Calu3 (cell line): Measurements from ENCODE around the gene COL4A2. TPM values are rescaled to one million over a fixed set of nuclear protein-coding genes. Genes with fewer than 3 reads are reported as not detected.

Experiments used
- BruUV-seq: library from RNA; stranded (reverse); fragments of 400-500 nt; replicated peaks from 2 replicates; lab custom pipeline; 2021; lab: Mats Ljungman, UMichigan
- CTCF ChIA-PET: fragments of 300-600 bp; sonication (Branson Sonifier 250); formaldehyde crosslinking; loops from one replicate; lab custom pipeline; 2022; ENCODE audit warnings: antibody characterized with exemption; lab: Charles Lee
- DNase-seq: peaks from one replicate; pipeline ENCODE4 v3.0.0; 2022
- H3K27ac Mint-ChIP-seq: one replicate; pipeline ENCODE4 v1.8.0; 2022; ENCODE audit warnings: mixed read lengths; ENCODE audit not compliant: unreplicated experiment
- H3K27me3 Mint-ChIP-seq: one replicate; pipeline ENCODE4 v1.8.0; 2022; ENCODE audit warnings: mixed read lengths; ENCODE audit not compliant: unreplicated experiment
- H3K36me3 Mint-ChIP-seq: one replicate; pipeline ENCODE4 v1.8.0; 2022; ENCODE audit warnings: mild to moderate bottlenecking, moderate library complexity, mixed read lengths; ENCODE audit not compliant: insufficient read depth, unreplicated experiment
- H3K4me1 Mint-ChIP-seq: one replicate; pipeline ENCODE4 v1.8.0; 2022; ENCODE audit warnings: mild to moderate bottlenecking, low read depth, mixed read lengths; ENCODE audit not compliant: unreplicated experiment
- H3K4me3 Mint-ChIP-seq: one replicate; pipeline ENCODE4 v1.8.0; 2022; ENCODE audit warnings: mild to moderate bottlenecking, low read depth, moderate library complexity, mixed read lengths; ENCODE audit not compliant: unreplicated experiment
- H3K9me3 Mint-ChIP-seq: one replicate; pipeline ENCODE4 v1.8.0; 2022; ENCODE audit warnings: low read depth, mixed read lengths; ENCODE audit not compliant: unreplicated experiment
- intact Hi-C: fragments of 100-400 bp; cut with micrococcal nuclease; formaldehyde crosslinking; loops from one replicate; pipeline ENCODE4 v1.10.0; 2022; ENCODE audit not compliant: unreplicated experiment
- total RNA-seq: library from RNA; stranded (reverse); gene quantifications from 2 replicates; pipeline ENCODE4 v1.2.3, GENCODE V29; 2022
- TF ChIP-seq, protein P1 (sequence below): fragments of 200-600 bp; IDR thresholded peaks from one replicate; pipeline ENCODE4 v1.8.0; 2022; ENCODE audit warnings: antibody characterized with exemption; ENCODE audit not compliant: unreplicated experiment

Gene COL4A2
- total RNA-seq, 1 experiment from 2014 or later: 0.42 TPM

DNA sequence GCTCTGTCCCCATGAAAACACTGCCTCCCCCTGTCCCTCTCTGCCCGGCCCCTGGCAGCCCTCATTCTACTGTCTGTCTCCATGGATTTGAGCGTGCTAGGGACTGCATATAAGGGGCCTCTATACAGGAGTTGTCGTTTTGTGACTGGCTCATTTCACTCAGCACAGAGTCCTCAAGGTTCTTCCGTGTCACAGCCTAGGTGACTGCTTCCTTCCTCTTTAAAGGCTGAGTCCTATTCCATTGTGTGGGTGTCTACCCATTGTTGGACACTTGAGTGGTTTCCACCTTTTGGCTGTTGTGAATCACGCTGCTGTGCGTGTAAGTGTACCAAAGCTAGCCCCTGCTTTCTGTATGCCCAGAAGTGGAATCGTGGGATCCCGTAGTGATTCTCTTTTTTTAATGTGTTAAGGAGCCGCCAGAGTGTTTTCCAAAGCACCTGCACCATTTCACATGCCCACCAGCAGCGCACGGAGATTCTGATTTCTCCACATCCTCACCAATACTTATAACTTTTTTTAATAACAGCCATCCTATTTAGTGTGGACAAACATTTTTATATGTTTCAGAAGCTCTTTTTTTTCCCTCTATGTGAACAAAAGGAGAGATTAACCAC lies 116.7 kb downstream of the COL4A2 start:
- Mint-ChIP-seq H3K4me1 (no peaks in the 10 kb centered on the region), H3K36me3 (peaks cover 4% of the 10 kb centered on the region), H3K4me3 (no peak overlapping the region), H3K27ac (no peak overlapping the region), H3K27me3 (no peaks in the 10 kb centered on the region), H3K9me3 (no peaks in the 10 kb centered on the region)
- CTCF ChIA-PET: no interaction called here
- TF ChIP-seq, protein P1, sequence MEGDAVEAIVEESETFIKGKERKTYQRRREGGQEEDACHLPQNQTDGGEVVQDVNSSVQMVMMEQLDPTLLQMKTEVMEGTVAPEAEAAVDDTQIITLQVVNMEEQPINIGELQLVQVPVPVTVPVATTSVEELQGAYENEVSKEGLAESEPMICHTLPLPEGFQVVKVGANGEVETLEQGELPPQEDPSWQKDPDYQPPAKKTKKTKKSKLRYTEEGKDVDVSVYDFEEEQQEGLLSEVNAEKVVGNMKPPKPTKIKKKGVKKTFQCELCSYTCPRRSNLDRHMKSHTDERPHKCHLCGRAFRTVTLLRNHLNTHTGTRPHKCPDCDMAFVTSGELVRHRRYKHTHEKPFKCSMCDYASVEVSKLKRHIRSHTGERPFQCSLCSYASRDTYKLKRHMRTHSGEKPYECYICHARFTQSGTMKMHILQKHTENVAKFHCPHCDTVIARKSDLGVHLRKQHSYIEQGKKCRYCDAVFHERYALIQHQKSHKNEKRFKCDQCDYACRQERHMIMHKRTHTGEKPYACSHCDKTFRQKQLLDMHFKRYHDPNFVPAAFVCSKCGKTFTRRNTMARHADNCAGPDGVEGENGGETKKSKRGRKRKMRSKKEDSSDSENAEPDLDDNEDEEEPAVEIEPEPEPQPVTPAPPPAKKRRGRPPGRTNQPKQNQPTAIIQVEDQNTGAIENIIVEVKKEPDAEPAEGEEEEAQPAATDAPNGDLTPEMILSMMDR: no peak
- intact Hi-C loops: no loop called here
- BruUV-seq: no TSS peak
- DNase-seq: no peak

DNA sequence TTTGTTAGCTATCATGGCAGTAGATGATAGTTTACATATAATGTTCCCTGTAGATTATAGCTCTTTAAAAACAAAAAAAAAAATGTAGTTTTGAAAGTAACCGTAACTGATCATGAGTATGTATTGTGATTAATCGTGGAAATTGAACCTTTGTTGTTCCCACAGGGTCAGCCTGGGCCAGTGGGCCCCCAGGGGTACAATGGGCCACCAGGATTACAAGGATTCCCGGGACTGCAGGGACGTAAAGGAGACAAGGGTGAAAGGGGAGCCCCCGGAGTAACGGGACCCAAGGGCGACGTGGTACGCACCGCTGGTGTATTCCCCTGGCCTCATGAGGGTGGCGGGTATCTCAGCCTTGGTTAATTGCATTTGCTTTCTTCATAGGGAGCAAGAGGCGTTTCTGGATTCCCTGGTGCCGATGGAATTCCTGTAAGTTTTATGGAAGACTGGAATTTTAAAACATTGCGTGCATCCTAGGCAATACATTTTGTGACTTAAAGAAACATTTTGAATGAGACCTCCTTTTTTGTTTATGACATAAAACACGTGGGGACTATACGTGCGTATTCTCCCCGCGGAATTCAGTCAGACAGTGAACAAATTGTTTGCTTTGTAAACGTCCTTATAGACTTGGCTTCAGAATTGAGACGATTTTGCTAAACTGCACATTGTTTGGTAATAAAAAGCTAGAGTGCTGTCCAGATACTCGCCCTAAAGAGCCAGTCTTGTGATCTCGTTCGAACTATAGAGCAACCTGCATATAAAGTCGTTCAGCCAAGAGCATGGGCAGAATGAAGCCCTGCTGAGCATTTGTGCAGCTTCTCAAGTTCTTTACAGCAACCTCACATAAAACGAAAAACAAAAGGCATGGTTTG lies 117.7 kb downstream of the COL4A2 start:
- Mint-ChIP-seq H3K27me3 (no peaks in the 10 kb centered on the region), H3K9me3 (no peaks in the 10 kb centered on the region), H3K4me1 (no peaks in the 10 kb centered on the region), H3K27ac (no peak overlapping the region), H3K4me3 (no peak overlapping the region), H3K36me3 (no peaks in the 10 kb centered on the region)
- no TSS peak for BruUV-seq
- TF ChIP-seq, protein P1: no peak
- intact Hi-C loops: no loop called here
- CTCF ChIA-PET: no interaction called here
- no peak for DNase-seq

DNA sequence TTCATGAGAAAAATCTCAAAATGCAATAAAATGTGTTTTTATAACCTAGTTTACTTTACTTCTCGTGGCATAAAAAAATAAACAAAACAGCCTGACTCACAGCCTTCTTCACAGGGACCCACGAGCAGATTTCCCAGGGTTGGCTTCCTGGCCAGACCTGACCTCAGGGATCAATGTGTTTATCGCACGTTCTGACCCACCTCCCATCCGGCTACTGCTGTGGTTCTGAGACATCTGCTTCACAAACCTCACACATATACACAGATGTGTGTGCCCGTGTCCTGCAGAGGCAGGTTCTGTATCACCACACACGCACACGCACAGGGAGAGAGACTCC lies 118.3 kb downstream of the COL4A2 start:
- Mint-ChIP-seq H3K4me1 (no peaks in the 10 kb centered on the region), H3K4me3 (no peak overlapping the region), H3K27me3 (no peaks in the 10 kb centered on the region), H3K36me3 (no peaks in the 10 kb centered on the region), H3K27ac (no peak overlapping the region), H3K9me3 (no peaks in the 10 kb centered on the region)
- no TSS peak for BruUV-seq
- intact Hi-C loops: no loop called here
- DNase-seq: no peak
- TF ChIP-seq, protein P1: no peak
- CTCF ChIA-PET: no interaction called here

DNA sequence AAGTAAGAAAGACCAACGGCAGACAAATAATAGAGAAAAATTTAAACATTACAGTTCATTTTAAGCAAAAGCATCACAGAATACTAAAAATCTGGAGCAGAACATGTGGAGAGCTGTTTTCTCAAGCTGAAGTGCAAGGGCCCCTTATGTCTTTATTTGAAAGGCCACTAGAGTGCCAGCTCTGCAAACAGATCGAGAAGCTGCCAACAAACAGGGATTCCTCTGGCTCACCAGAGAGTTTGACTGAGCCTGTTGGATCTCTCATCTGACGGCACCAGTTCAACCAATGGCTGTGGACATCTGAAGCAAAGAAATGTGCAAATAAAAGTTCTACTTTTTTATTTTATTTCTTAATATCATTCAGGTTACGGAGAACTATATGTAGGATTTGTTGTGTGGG lies 119.7 kb downstream of the COL4A2 start:
- TF ChIP-seq, protein P1: no peak
- CTCF ChIA-PET: no interaction called here
- intact Hi-C loops: no loop called here
- Mint-ChIP-seq H3K4me3 (no peak overlapping the region), H3K4me1 (no peaks in the 10 kb centered on the region), H3K36me3 (no peaks in the 10 kb centered on the region), H3K27ac (no peak overlapping the region), H3K27me3 (no peaks in the 10 kb centered on the region), H3K9me3 (no peaks in the 10 kb centered on the region)
- no TSS peak for BruUV-seq
- no peak for DNase-seq
